GM12864 (cell line): Measurements from ENCODE around the gene SLC14A1.

Experiments used
- DNase-seq: peaks from one replicate; pipeline ENCODE4 v3.0.0-alpha.2; 2011; ENCODE audit warnings: low read depth
- H3K4me3 ChIP-seq: 2 replicates; pipeline ENCODE4 v1.5.1; 2011; ENCODE audit warnings: mild to moderate bottlenecking, low read depth, low read length, control low read depth
- TF ChIP-seq, protein P1 (sequence below): IDR thresholded peaks from 2 replicates; pipeline ENCODE4 v1.5.1; 2011; ENCODE audit warnings: low read depth, mild to moderate bottlenecking, moderate library complexity, low read length, control low read depth, inconsistent platforms; ENCODE audit errors: missing control alignments

SLC14A1 gene

GRCh38 chr18:45723567-45724355, at the start of gene SLC14A1:
TSS of gene SLC14A1 (plus strand) at chr18:45724181. CDS start at chr18:45730321, 6,140 bp downstream.
- no peak for DNase-seq
- no peak within 1 kb of the TSS for H3K4me3 ChIP-seq
- TF ChIP-seq, protein P1, sequence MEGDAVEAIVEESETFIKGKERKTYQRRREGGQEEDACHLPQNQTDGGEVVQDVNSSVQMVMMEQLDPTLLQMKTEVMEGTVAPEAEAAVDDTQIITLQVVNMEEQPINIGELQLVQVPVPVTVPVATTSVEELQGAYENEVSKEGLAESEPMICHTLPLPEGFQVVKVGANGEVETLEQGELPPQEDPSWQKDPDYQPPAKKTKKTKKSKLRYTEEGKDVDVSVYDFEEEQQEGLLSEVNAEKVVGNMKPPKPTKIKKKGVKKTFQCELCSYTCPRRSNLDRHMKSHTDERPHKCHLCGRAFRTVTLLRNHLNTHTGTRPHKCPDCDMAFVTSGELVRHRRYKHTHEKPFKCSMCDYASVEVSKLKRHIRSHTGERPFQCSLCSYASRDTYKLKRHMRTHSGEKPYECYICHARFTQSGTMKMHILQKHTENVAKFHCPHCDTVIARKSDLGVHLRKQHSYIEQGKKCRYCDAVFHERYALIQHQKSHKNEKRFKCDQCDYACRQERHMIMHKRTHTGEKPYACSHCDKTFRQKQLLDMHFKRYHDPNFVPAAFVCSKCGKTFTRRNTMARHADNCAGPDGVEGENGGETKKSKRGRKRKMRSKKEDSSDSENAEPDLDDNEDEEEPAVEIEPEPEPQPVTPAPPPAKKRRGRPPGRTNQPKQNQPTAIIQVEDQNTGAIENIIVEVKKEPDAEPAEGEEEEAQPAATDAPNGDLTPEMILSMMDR, result no peak

DNA sequence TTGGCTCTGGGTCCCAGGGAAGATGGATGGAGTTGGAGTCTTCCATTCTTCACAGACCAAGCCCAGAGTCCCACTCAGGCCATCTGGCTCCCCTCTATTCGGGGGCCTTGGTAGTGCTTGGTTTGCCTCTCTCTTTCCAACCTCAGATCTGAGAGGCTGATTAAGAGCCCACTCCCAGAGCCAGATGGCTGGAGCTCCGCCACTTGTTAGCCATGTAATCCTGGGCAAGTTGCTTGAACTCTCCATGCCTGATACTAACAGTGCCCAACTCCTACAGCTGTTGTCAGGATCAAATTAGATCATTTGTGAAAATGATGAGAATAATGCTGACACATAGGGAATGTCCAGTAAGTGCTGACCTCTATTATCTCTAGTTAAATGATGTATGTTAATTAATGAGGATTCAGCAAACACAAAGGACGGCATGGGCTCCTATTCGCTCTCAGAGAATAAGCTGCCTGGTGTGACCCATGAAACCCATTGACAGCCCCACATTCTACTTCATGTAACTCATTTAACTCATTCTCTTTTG, 46.6 kb upstream of the SLC14A1 start:
- TF ChIP-seq, protein P1, result no peak
- no peak overlapping the region for H3K4me3 ChIP-seq
- no peak for DNase-seq

DNA sequence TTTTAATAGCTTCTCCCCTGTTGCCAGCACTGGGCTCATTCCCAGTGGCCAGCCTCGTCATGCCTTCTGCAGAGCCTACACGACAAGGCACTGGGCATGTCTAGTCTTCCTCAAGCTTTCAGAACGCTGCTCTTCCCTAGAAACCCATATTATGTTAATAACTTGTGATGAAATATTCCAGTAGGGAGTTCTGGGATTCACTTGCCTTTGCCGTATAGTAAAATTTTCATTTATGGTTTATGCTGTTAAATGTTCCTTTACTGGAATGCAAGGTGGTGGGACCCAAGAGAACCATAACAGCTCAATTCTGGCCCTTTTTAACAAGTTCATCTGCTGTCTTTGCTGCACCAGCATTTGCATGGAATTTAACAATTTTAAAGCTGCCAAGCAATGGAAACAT, 45.5 kb upstream of the SLC14A1 start:
- no peak for DNase-seq
- TF ChIP-seq, protein P1, result no peak
- H3K4me3 ChIP-seq, result no peak overlapping the region

DNA sequence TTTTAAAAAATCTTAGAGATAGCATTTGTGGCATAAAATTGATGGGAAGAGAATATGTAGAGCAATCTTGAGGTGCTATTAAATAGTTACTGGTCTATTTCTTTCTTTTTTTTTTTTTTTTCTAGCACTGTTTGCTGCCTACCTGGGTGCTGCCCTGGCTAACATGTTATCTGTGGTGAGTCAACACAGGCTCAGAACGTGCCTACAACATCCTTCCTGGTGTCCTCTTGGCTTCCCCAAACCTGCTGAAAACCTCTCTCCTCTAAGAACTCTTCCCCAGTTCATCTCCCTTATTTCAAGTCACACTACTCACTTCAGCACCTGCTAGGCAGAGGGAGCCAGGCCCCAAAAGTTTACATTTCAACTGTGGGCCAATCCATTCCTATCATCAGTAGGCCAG, 45.1 kb upstream of the SLC14A1 start:
- no peak for DNase-seq
- TF ChIP-seq, protein P1, result no peak

GRCh38 chr18:45680066-45680690, 43.8 kb upstream of the SLC14A1 start:
- DNase-seq, result no peak
- TF ChIP-seq, protein P1, result no peak
- H3K4me3 ChIP-seq, result no peak overlapping the region

More for the DNA sequence above, 45.1 kb upstream of the SLC14A1 start:
- no peak overlapping the region for H3K4me3 ChIP-seq

DNA sequence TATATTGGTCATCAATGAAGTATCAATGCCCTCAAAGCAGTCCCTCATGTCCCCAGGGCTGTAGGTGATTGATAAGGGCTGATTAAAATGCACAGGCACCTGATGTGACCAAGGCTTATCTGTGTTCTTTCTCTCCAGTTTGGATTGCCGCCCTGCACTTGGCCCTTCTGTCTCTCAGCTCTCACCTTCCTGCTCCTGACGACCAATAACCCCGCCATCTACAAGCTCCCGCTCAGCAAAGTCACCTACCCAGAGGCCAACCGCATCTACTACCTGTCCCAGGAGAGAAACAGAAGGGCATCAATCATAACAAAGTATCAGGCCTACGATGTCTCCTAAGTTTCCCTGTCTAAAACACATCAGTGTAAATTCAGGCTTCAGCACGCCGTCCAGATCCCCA, 41.8 kb upstream of the SLC14A1 start:
- no peak for DNase-seq
- no peak overlapping the region for H3K4me3 ChIP-seq
- TF ChIP-seq, protein P1, result no peak
